GM04503 (cell line): ENCODE results near the gene SIRT2.
"Not testable (repeated sequence)": the region's sequence is repeated elsewhere in the genome, so short reads cannot be mapped to it uniquely, and the experiment has no call there.

Experiments used
- DNase-seq: peaks from one replicate; pipeline ENCODE4 v3.0.0-alpha.2; 2012; ENCODE audit warnings: low read depth

SIRT2 gene

GRCh38 chr19:38843175-38843758 lies 56.2 kb downstream of the SIRT2 start:
- no peak for DNase-seq

- DNase-seq: no peak
Observed at GRCh38 chr19:38842439-38843174, 56.8 kb downstream of the SIRT2 start.

- DNase-seq: no peak
Observed at GRCh38 chr19:38841787-38842438, 57.5 kb downstream of the SIRT2 start.

- DNase-seq: no peak
Observed at GRCh38 chr19:38841180-38841766, 58.1 kb downstream of the SIRT2 start.

GRCh38 chr19:38840583-38840968 lies 58.8 kb downstream of the SIRT2 start:
- no peak for DNase-seq

DNA sequence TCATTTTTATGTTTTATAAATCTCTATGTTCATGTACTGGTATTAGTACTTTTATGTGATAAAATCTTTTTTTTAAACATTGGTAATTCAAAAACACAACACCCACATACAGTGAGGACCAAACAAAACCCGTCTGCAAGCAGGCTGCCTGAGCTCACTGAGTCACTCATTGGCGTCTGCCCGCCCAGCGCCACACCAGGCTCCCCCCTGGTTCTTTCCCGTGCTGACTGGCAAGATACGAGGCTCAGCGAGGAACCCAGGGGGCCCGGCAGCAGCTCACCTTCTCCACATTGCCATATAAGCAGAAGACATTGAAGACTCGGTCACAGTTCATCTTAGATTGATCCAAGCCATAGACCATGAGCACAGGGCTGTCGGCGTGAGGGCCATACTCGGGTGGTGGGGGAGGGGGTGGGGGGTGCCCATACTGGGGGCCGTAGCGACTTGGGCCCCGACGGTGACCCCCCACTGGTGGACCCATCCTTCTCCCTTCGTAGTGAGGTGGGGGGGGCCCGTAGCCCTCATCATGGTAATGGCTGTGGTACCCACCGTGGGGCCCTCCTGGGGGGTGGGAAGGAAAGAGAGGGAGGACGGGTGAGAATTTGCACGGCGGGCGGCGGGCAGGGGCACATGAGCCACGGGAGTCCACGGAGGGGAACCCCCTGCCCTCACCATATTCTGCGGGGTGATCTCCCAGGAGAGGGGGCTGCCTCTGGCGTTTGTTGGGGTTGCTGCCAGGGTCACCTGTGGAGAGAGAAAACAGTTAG lies 59.4 kb downstream of the SIRT2 start:
- no peak for DNase-seq

DNA sequence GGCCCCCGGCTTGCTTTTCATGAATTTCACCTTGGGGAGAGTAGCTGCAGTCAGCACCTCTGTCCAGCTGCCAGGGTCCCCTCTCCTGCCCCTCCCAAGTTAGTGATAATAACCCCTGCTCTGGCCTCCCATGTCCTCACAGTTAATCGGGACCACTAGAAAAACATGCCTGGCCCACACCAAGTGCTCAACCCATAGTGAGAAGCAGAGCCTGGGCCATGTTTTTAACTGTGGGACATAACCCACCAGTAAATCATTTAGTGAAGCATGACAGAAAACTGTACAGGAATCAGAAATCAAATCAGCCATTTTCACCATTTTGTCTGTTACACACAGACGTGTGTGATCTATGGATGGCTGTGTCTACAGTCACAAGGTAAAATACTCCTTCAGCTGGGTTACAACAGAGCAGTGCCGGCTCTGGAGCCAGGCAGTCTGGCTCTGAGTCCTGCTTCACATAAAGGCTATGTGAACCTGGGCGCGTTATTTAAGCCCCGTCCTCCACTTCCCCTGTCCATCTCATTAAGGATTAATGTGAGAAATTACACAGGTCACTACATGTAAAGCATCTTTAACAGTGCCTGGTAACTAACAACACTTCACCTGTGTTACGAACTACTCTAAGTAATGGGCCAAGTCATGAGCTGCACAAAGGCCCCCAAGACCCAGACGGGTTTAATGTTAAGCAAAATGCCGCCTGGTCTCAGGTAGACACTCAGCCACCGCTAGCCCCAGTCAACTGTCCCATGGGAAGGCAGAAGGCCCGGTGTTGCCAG lies 60.2 kb downstream of the SIRT2 start:
- no peak for DNase-seq

DNA sequence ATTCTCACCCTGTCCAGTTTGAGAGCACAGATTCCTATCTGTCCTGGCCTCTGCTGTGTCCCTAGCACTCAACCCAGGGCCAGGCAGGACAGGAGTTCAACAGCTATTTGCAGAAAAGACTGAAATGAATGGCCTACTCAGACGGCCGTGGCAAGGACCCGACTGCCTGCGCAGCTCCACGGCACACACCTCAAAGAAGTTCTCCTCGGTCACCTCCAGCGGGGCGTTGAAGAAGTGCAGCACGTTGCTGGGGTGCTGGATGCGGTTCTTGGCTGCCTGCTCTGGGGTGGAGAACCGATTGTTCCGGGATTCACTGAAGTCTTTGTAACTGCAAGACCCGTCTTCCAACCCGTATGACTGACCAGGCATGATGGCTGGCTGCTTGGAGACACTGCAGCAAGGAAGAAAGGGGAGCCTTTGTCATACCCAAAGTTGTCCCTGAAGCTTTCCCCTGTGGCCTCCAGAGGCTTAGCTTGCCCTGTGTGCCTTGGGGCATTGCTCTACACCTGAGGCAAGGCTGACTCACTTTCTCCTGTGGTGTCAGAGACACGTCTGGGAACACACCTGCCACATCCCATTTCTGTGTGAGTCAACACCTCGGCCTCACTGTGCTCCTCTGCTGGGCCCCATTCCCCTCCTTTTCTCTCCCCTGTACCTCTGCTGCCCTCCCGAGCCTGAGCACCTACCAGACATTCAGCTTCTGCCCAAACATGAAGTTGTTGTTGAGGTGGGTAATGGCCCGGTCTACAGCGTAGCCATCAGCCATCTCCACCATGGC lies 61.0 kb downstream of the SIRT2 start:
- no peak for DNase-seq

DNA sequence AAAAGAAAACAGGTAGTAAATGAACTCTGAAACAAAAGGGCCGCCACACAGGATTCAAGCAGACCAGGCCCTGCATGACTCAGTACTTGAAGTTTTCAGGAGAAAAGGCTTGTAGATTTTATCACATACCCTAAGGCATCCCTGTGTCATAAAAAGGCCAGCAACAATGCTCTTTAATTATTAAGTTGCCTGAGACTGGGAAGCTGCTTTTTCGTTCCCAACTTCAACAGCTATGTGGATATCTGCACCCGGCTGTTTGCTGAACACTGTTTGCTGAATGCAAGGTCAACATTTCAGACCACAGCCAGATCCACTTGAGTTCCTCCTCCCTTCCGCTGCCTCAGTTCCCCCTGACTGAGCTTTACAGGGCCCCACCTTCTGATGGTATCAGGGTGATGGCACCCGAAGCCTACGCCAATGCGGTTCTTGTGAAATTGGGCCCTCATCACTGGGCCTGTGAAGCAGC lies 61.7 kb downstream of the SIRT2 start:
- DNase-seq: no peak

DNA sequence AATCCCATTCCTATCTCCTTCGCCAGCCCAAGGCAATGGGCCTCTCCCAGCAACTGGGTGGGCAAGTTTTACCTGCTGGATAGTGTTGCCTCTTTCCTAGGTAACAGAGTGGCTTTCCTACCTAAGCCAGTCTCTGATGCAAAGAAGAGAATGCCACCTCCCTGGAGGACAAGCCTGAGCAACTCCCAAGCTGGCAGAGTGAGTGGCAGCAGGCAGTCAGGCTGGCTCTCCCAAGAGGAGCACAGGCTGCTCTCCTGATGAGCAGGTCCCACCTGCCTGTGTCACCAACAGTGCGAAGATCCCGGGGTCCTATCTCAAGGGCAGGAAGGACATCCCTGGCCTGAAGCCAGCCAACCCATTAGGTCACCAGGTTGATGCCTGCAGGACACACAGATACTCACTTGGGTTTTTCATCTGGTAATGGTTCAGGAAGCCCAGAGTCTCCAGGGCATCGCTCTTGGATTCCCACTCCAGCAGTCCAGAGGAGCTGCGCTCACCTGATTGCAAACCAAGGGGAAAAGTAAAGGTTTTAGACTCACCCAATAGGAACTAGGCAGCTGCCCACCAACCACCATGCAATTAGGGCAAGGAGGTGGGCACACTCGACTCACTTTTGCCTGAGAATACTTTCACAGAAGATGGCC lies 62.3 kb downstream of the SIRT2 start:
- no peak for DNase-seq

GRCh38 chr19:38836159-38836982 lies 63.0 kb downstream of the SIRT2 start:
- no peak for DNase-seq

- no peak for DNase-seq
Observed at GRCh38 chr19:38834590-38834989, 64.8 kb downstream of the SIRT2 start.

GRCh38 chr19:38834104-38834490 lies 65.3 kb downstream of the SIRT2 start:
- DNase-seq: no peak

DNA sequence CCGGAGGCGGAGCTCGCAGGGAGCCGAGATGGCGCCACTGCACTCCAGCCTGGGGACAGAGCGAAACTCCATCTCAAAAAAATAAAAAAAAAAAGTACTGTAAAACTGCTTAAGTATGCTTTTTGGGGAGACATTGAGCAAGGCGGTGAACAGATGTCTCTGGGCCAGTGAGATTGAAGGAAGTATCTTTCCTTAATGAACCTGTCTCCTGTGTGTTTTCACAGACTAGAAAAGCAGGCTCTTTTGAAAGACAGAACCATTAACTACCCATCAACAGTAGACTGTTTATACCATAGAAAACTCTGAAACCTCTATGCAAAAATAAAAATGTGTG lies 66.4 kb downstream of the SIRT2 start:
- DNase-seq: no peak

DNA sequence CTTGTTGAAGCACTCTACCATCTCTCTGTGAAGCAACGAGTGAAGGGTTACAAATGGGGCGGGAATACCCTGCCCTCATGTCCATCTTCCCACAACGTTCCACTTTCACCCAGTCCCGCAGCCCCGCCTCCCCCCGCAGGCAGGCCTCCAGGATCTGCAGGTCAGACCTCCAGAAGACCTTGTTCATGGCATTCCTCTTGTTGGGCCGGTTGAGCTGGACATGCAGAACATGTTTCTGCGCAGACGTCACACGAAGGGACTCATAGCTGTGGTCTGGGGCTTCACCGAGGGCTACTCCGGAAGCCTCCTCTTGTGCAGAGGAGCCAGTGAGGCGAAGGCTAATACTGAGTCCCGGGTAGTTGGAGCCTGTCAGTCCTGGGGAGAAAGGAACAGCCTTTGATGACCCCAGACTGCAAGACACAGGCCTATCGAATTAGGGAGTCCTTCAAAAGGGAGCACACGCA lies 68.2 kb downstream of the SIRT2 start:
- peak; percentile 88 for DNase-seq

- DNase-seq: no peak
Observed at GRCh38 chr19:38830039-38830733, 69.2 kb downstream of the SIRT2 start.

DNA sequence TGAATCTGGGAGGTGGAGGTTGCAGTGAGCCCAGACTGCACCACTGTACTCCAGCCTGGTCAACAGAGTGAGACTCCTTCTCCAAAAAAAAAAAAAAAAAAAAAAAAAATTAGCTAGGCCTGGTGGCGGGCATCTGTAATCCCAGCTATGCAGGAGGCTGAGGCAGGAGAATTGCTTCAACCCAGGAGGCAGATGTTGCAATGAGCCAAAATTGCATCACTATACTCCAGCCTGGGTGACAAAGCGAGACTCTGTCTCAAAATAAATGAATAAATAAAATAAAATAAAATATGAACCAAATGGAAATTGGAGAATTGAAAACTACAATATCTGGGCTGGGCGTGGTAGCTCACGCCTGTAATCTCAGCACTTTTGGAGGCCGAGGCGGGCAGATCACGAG lies 70.2 kb downstream of the SIRT2 start:
- not testable (repeated sequence) for DNase-seq
